SHP77 (cell line): Measurements from ENCODE around the gene ULK3.

Source experiments
- DNase-seq, 2 experiments: peaks; one replicate each; lab custom pipeline; 2025; lab: John Stamatoyannopoulos, UW

ULK3 gene

GRCh38 chr15:74799255-74799855 lies 43.6 kb downstream of the ULK3 start:
- DNase-seq = no peak

- DNase-seq = no peak
Observed at GRCh38 chr15:74798388-74799254, 44.3 kb downstream of the ULK3 start.

GRCh38 chr15:74795966-74796625 lies 46.9 kb downstream of the ULK3 start:
- DNase-seq = no peak

GRCh38 chr15:74794970-74795349 lies 48.0 kb downstream of the ULK3 start:
- no peak for DNase-seq

- DNase-seq = no peak
Observed at GRCh38 chr15:74794248-74794969, 48.5 kb downstream of the ULK3 start.

- no peak for DNase-seq
Observed at GRCh38 chr15:74793135-74794028, 49.6 kb downstream of the ULK3 start.

- DNase-seq = no peak
Observed at GRCh38 chr15:74792227-74793016, 50.5 kb downstream of the ULK3 start.

GRCh38 chr15:74791667-74792066 lies 51.3 kb downstream of the ULK3 start:
- DNase-seq = no peak

GRCh38 chr15:74791007-74791406 lies 51.9 kb downstream of the ULK3 start:
- DNase-seq = no peak

- peak in 1 of 2 experiments; percentile 19 for DNase-seq
Observed at GRCh38 chr15:74790080-74790916, 52.7 kb downstream of the ULK3 start.

GRCh38 chr15:74789741-74790079 lies 53.2 kb downstream of the ULK3 start:
- DNase-seq = no peak

GRCh38 chr15:74789171-74789631 lies 53.8 kb downstream of the ULK3 start:
- DNase-seq = no peak

- DNase-seq = no peak
Observed at GRCh38 chr15:74788683-74789151, 54.2 kb downstream of the ULK3 start.

GRCh38 chr15:74788042-74788682 lies 54.8 kb downstream of the ULK3 start:
- DNase-seq = no peak

GRCh38 chr15:74787251-74788041 lies 55.5 kb downstream of the ULK3 start:
- DNase-seq = peak; percentile 71 to 74

GRCh38 chr15:74786551-74787165 lies 56.3 kb downstream of the ULK3 start:
- DNase-seq = no peak
